ENCODE measurements around the gene RAPGEF3.

The RAPGEF3 gene

GRCh38 chr12:47717443-47718193 lies 41.1 kb downstream of the RAPGEF3 start:
- no peak for DNase-seq

- DNase-seq = no peak
Observed at GRCh38 chr12:47717046-47717442, 41.6 kb downstream of the RAPGEF3 start.

GRCh38 chr12:47715877-47716548 lies 42.7 kb downstream of the RAPGEF3 start:
- no peak for DNase-seq

GRCh38 chr12:47715393-47715876 lies 43.2 kb downstream of the RAPGEF3 start:
- peak; percentile 43 for DNase-seq

- DNase-seq = no peak
Observed at GRCh38 chr12:47714826-47715386, 43.8 kb downstream of the RAPGEF3 start.

- no peak for DNase-seq
Observed at GRCh38 chr12:47712171-47712570, 46.5 kb downstream of the RAPGEF3 start.

- DNase-seq = no peak
Observed at GRCh38 chr12:47711448-47711847, 47.2 kb downstream of the RAPGEF3 start.

GRCh38 chr12:47710278-47710677 lies 48.4 kb downstream of the RAPGEF3 start:
- DNase-seq = no peak

GRCh38 chr12:47709671-47710070 lies 49.0 kb downstream of the RAPGEF3 start:
- DNase-seq = no peak

- no peak for DNase-seq
Observed at GRCh38 chr12:47709237-47709636, 49.4 kb downstream of the RAPGEF3 start.

GRCh38 chr12:47707905-47708543 lies 50.7 kb downstream of the RAPGEF3 start:
- DNase-seq = no peak

- DNase-seq = no peak
Observed at GRCh38 chr12:47707355-47707754, 51.3 kb downstream of the RAPGEF3 start.

- peak; percentile 90 for DNase-seq
Observed at GRCh38 chr12:47705566-47706425, 52.9 kb downstream of the RAPGEF3 start, which contains the start of gene RPAP3. TSS of gene RPAP3 (minus strand) at chr12:47706030. CDS start at chr12:47702840, 3,190 bp downstream.

GRCh38 chr12:47705229-47705565 lies 53.5 kb downstream of the RAPGEF3 start:
- no peak for DNase-seq

- DNase-seq = no peak
Observed at GRCh38 chr12:47704719-47705118, 54.0 kb downstream of the RAPGEF3 start.

- no peak for DNase-seq
Observed at GRCh38 chr12:47700263-47700662, 58.4 kb downstream of the RAPGEF3 start.

- DNase-seq = no peak
Observed at GRCh38 chr12:47698631-47699030, 60.0 kb downstream of the RAPGEF3 start.

GRCh38 chr12:47698055-47698454 lies 60.6 kb downstream of the RAPGEF3 start:
- no peak for DNase-seq

- DNase-seq = no peak
Observed at GRCh38 chr12:47689215-47689614, 69.5 kb downstream of the RAPGEF3 start.

GRCh38 chr12:47687636-47688035 lies 71.0 kb downstream of the RAPGEF3 start:
- no peak for DNase-seq

GRCh38 chr12:47686645-47687240 lies 71.9 kb downstream of the RAPGEF3 start:
- DNase-seq = no peak
